Stimulated activated naive CD8-positive, alpha-beta T cell treated with anti-CD3 and anti-CD28 coated beads, Interleukin-15, Interleukin-2, amounts not matched to agents 100 ng/mL and 50 ng/mL, for 24 hours (primary cell): ENCODE results near the gene RHBDL1.
"Not testable (repeated sequence)": the region's sequence is repeated elsewhere in the genome, so short reads cannot be mapped to it uniquely, and the experiment has no call there.

Experiments
- H3K27ac Mint-ChIP-seq: one replicate; pipeline ENCODE4 v1.8.0; 2021; ENCODE audit warnings: mild to moderate bottlenecking, mixed read lengths
- H3K27me3 Mint-ChIP-seq: one replicate; pipeline ENCODE4 v1.8.0; 2021; ENCODE audit warnings: mixed read lengths
- H3K36me3 Mint-ChIP-seq: one replicate; pipeline ENCODE4 v1.8.0; 2021; ENCODE audit warnings: low read depth, mixed read lengths
- H3K4me1 Mint-ChIP-seq: one replicate; pipeline ENCODE4 v1.8.0; 2021; ENCODE audit warnings: low read depth, mixed read lengths
- H3K4me3 Mint-ChIP-seq: one replicate; pipeline ENCODE4 v1.8.0; 2021; ENCODE audit warnings: mild to moderate bottlenecking, mixed read lengths
- H3K9me3 Mint-ChIP-seq: one replicate; pipeline ENCODE4 v1.8.0; 2021; ENCODE audit warnings: mixed read lengths

Gene RHBDL1

GRCh38 chr16:681746-682427 lies 6.4 kb downstream of the RHBDL1 start:
- Mint-ChIP-seq H3K27me3 (no peaks in the 10 kb centered on the region), H3K27ac (peak overlapping the region; percentile 63), H3K4me1 (peaks cover 33% of the 10 kb centered on the region), H3K9me3 (no peaks in the 10 kb centered on the region), H3K36me3 (peaks cover 21% of the 10 kb centered on the region), H3K4me3 (peak overlapping the region; percentile 85)

DNA sequence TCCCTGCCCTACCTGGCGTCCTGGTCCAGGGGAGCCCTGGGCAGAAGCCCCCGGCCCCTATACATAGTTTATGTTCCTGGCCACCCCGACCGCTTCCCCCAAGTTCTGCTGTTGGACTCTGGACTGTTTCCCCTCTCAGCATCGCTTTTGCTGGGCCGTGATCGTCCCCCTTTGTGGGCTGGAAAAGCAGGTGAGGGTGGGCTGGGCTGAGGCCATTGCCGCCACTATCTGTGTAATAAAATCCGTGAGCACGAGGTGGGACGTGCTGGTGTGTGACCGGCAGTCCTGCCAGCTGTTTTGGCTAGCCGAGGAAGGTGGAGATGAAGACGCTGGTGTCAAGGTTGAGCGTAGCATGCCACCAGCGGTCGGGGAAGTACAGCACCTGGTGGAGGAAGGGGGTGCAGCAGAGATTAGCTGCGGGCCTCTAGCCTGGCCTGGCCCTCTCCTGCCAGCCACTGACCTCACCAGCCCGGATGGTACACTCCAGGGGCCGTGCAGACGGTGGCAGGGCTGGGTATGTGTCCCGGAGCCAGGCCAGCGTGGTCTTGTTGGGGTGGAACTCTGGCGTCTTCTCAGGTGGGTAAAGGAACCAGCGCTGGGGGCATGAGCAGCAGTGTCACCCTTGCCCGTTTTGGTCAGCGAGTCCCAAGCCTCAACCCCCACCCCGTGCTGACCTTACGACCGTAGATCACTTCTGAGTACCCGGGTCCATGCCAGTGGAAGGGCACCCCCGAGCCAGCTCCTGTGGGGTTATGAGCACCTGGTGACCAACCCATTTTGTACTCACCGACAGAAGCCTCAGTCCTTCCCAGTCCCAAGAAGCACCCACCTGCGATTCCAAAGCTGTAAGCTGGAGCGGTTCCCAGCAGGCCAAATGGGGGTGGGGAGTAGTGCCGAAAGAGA lies 7.3 kb downstream of the RHBDL1 start:
- Mint-ChIP-seq H3K4me3 (peak overlapping the region; percentile 85), H3K4me1 (peaks cover 33% of the 10 kb centered on the region)

DNA sequence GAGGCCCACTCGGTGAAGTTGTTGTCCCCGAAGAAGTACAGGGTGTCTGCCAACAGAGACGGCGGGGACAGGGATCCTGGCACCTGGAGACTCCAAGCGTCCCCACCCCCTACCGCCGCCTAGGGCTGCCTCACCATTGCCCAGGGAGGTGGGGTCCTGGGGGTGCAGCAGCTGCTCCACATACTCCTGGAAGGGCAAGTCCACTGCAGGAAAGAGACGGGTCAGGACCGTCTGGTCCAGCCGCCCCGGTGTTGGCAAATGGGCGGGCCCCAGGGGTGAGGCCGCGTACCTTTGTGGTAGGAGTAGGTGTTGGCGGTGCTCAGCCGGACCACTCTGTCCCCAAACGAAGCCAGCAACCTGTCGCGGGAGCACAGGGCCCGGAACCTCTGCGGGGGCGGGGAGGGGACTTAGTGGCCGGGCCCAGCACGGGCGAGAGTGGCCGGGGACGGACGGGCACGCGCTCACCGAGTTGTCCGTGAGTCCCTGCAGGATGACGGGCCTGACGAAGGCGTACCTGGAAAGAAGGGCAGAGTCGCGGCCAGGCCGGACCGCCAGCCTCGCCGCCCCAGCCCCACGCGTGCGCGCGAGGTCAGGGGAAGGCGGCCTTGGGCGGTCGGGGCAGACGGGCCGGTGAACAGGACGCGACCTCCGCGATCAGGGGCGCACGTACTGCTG lies 8.1 kb downstream of the RHBDL1 start:
- Mint-ChIP-seq H3K27me3 (no peaks in the 10 kb centered on the region), H3K9me3 (no peaks in the 10 kb centered on the region), H3K27ac (peak overlapping the region; percentile 63), H3K4me1 (peaks cover 33% of the 10 kb centered on the region), H3K4me3 (peak overlapping the region; percentile 85), H3K36me3 (peaks cover 21% of the 10 kb centered on the region)

More for the DNA sequence above, 7.3 kb downstream of the RHBDL1 start:
- H3K9me3 Mint-ChIP-seq, result no peaks in the 10 kb centered on the region
- peaks cover 21% of the 10 kb centered on the region for H3K36me3 Mint-ChIP-seq
- no peaks in the 10 kb centered on the region for H3K27me3 Mint-ChIP-seq
- H3K27ac Mint-ChIP-seq, result peak overlapping the region; percentile 63

- H3K27ac Mint-ChIP-seq, result peak within 1 kb of the TSS; percentile 63
- peaks cover 39% of the 10 kb centered on the region for H3K4me1 Mint-ChIP-seq
- no peaks in the 10 kb centered on the region for H3K9me3 Mint-ChIP-seq
- H3K4me3 Mint-ChIP-seq, result peak within 1 kb of the TSS; percentile 85
- H3K36me3 Mint-ChIP-seq, result peaks cover 21% of the 10 kb centered on the region
- no peaks in the 10 kb centered on the region for H3K27me3 Mint-ChIP-seq
These were observed 8.8 kb downstream of the RHBDL1 start, which contains the start of gene JMJD8 for GRCh38 chr16:684071-684794. Gene JMJD8 (minus strand): TSS chr16:684334. CDS start chr16:684319, 15 bp downstream.

DNA sequence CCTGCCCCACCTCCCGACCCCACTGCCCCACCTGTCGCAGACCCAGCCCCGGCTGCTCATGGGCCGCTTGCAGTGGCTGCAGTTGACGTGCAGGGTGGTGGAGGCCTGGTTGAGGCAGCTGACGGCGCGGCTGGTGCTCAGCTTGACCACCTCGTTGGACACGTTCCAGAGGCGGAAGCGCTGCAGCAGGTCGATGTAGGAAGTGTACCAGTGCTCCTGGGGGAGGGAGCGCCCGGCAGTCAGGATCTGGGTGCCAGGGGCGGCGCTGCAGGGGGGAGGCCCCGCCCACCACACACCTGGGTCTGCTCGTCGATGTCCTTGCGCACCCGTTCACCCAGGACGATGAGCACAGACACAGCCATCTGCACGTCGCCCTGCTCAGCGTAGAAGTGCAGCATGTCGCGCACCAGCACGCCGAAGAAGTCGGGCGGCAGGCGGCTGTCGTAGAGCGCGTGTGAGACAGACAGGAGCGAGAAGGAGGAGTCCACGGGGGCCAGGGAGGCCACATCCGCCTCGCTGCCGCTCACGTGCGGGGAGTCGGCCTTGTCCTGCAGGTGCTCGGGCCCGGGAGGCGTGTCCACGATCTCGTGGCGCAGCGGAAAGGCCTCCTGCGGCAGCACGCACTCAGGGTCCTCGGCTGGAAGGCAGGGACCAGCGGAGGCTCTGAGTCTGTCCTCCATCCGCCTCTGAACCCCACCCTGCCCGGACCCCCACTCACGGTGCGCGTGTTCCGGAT lies 9.7 kb downstream of the RHBDL1 start:
- Mint-ChIP-seq H3K9me3 (no peaks in the 10 kb centered on the region), H3K4me1 (peaks cover 42% of the 10 kb centered on the region), H3K4me3 (peak overlapping the region; percentile 3), H3K27me3 (no peaks in the 10 kb centered on the region), H3K36me3 (peaks cover 21% of the 10 kb centered on the region), H3K27ac (no peak overlapping the region)

- Mint-ChIP-seq H3K27ac (no peak overlapping the region), H3K4me1 (peaks cover 48% of the 10 kb centered on the region), H3K4me3 (no peak overlapping the region), H3K9me3 (no peaks in the 10 kb centered on the region), H3K36me3 (peaks cover 20% of the 10 kb centered on the region), H3K27me3 (no peaks in the 10 kb centered on the region)
These were observed 10.5 kb downstream of the RHBDL1 start for GRCh38 chr16:685967-686366.

DNA sequence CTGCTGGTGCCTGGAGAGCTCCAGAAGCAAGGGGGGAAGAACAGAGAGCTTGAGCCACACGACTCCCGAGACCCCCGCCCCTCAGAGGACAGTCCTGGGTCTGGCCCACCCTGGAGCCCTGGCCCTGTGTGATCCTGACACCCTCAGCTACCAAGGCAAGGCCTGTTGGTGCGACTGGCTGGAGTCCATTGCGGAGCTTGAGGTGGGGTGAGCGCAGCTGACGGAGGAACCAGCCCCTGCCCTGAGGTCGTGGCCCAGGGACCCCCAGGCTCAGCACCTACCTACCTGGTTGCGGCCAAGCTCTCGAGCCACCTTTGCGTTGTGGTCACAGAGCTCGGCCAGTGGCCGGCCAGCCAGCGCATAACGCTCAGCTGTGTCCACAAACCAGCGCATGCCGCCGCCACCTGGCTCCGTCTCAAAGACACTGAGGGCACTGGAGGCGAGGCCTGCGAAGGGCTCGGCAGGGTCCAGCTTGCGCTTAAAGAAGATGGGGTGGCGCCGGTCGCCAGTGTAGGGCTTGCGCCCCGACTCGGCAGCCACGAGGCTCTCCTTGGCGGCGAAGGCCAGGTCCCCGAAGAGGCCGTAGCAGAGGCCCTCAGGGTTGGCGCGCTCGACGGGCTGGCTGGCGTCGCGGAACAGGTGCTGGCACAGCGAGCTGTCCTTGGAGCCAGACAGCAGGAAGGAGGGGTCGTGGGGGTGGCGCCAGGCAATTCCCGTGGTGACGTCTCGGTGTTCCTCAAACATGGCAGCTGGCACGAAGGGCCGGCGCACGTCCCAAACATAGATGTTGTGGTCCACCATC lies 11.2 kb downstream of the RHBDL1 start:
- Mint-ChIP-seq H3K4me3 (no peak overlapping the region), H3K4me1 (peaks cover 45% of the 10 kb centered on the region), H3K36me3 (peaks cover 13% of the 10 kb centered on the region), H3K27me3 (no peaks in the 10 kb centered on the region), H3K9me3 (no peaks in the 10 kb centered on the region), H3K27ac (no peak overlapping the region)

GRCh38 chr16:687499-687898 lies 12.0 kb downstream of the RHBDL1 start:
- H3K4me3 Mint-ChIP-seq, result peak overlapping the region; percentile 3
- peaks cover 3% of the 10 kb centered on the region for H3K27me3 Mint-ChIP-seq
- H3K9me3 Mint-ChIP-seq, result no peaks in the 10 kb centered on the region
- peaks cover 4% of the 10 kb centered on the region for H3K36me3 Mint-ChIP-seq
- no peak overlapping the region for H3K27ac Mint-ChIP-seq
- peaks cover 36% of the 10 kb centered on the region for H3K4me1 Mint-ChIP-seq

DNA sequence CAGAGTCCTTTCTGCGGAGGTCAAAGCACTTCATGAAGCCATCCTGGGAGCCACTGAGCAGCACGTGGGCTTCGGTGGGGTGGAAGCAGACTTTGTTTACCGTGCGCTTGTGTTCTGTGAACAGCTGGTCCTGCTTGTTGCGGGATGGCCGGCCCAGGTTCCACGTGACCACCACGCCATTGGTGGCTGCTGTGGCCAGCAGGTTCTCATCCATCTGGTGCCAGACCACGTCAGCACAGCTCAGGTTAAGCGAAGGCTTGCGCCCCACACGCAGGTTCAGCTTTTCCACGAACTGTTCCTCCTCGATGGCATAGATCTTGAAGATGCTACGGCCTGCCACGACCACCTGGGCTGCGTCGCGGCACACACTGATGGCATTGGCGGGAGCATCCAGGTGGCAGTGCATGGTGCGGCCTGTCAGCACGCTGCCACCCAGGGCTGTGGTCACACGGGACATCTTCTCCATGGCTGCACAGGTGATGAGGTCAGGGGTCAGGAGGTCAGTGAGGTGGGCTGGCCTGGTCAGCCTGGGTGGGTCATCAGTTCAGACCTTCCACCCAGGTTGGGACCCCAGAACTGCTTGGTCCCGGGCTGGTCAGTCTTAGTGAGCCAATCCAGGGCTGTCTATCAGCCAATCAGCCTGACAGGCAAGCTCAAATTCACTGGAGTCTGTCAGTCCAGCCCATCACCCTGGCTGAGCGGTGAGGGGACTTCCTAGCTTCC lies 13.9 kb downstream of the RHBDL1 start:
- Mint-ChIP-seq H3K27me3 (peaks cover 3% of the 10 kb centered on the region), H3K4me3 (peak overlapping the region; percentile 90), H3K4me1 (peaks cover 27% of the 10 kb centered on the region), H3K36me3 (no peaks in the 10 kb centered on the region), H3K27ac (peak overlapping the region; percentile 77), H3K9me3 (no peaks in the 10 kb centered on the region)

DNA sequence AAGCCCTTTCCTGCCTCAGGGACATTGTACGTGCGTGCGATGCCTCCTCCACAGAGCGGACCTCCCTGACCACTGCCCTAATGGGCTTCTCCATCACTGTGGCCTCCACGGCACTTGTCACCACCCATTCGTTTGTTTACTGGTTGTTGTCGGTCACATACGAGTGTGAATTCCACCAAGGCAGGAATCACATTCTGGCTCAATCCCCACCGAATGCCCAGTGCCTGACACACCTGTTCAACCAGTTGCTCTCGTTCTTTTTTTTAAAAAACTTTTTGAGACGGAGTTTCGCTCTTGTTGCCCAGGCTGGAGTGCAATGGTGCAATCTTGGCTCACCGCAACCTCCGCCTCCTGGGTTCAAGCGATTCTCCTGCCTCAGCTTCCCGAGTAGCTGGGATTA lies 15.8 kb downstream of the RHBDL1 start:
- Mint-ChIP-seq H3K4me3 (peak overlapping the region; percentile 62), H3K27ac (peak overlapping the region; percentile 21), H3K4me1 (peaks cover 30% of the 10 kb centered on the region)
- H3K9me3 Mint-ChIP-seq, H3K27me3 Mint-ChIP-seq, H3K36me3 Mint-ChIP-seq: not testable (repeated sequence)

DNA sequence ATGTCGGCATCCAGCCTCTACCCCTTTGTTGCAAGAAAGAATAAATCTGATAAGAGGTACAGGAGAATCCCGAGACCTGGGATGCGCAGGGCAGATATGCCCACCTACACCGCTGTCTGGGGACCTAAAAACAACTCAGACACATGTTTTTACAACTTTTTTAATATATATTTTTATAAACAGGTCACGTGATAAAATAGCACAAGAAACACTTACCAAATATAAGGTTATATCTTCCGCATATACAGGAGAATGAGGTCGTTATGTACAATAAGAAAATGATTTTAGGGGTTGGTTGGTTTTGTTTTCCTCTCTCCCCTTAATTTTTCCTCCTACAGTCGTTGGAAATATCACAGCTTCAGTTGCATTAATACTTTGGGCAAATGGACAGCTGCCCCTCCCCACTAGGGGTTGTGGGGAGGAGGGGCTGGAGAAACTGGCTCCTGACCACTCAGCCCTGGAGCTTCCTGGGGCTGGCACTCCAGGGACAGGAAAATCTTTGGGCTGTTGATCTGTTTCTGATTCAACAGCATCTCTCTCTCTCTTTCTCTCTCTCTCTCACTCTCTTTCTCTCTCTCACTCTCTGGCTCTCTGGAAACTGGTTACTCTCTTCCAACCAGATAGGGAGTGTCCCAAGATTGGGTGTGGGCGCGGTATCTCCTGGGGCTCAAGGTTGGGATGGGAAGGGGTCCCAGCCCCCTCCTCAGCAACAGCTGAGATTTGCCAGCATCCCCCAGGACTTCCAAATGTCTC lies 17.1 kb downstream of the RHBDL1 start:
- Mint-ChIP-seq H3K27ac (no peak overlapping the region), H3K27me3 (peaks cover 3% of the 10 kb centered on the region), H3K36me3 (no peaks in the 10 kb centered on the region), H3K9me3 (no peaks in the 10 kb centered on the region), H3K4me1 (peaks cover 36% of the 10 kb centered on the region), H3K4me3 (no peak overlapping the region)

GRCh38 chr16:693364-693763 lies 17.9 kb downstream of the RHBDL1 start:
- Mint-ChIP-seq H3K4me3 (no peak overlapping the region), H3K9me3 (no peaks in the 10 kb centered on the region), H3K36me3 (no peaks in the 10 kb centered on the region), H3K4me1 (peaks cover 36% of the 10 kb centered on the region), H3K27me3 (peaks cover 3% of the 10 kb centered on the region), H3K27ac (no peak overlapping the region)
